DMS114 treated with DMSO at 0.1 percent for 48 hours (cell line): ENCODE results near the gene SERPINE3.

Experiments used
- DNase-seq: peaks from one replicate; lab custom pipeline; 2025; ENCODE audit not compliant: unreplicated experiment; lab: John Stamatoyannopoulos, UW

SERPINE3 gene

DNA sequence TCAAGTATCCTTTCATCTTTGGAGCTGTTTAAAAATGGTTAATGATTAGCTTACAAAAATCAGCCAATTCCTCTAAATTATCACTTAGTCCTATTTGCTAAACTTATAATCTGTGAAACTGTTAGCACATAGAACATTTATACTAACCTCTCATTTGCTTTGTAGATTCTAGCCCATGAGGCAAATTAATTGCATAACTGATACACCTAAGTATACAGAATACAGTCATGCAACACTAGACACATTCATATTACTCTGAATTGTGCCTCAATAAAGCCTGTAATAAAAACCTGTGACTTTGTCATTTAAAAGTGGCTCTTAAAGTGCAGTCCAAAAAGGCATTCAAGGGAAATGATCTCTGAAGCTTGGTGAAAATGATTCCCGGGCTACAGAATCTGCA is 21.0 kb downstream of the SERPINE3 start:
- DNase-seq = no peak

DNA sequence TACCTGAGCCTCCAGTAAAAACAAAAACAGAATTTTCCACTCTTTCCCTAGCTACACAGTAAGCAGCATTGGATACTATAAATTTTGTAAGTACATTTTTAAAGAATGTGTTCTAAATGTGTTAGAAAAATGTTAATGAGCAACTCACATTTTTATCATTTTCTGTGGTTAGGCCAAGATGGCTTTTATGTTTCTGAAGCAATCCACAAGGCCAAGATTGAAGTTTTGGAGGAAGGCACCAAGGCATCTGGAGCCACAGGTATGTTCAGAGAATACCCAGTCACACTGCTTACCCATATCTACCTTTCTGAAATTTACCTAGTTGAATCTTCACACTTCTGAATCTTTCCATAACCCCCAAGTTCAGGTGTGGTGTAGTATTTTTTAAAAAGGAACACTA is 21.6 kb downstream of the SERPINE3 start:
- no peak for DNase-seq

DNA sequence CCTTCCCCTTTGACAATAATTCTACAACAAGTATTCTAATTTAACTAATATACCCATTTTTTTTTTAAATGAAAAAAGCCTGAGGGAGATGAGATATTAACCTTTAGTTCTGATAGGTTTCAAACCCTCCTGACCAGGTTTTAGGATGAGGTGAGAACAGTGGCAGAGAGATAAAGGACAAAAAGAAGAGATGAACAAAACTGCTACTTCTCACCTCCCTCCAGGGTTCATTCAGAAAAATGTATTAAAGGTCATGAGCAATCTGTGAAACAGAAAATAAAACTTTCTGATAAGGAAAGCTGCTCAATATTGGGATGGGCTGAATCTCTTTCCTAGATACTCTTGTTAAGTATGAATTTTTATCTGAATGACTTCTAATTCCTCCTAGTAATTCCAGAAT is 24.1 kb downstream of the SERPINE3 start:
- DNase-seq = no peak

DNA sequence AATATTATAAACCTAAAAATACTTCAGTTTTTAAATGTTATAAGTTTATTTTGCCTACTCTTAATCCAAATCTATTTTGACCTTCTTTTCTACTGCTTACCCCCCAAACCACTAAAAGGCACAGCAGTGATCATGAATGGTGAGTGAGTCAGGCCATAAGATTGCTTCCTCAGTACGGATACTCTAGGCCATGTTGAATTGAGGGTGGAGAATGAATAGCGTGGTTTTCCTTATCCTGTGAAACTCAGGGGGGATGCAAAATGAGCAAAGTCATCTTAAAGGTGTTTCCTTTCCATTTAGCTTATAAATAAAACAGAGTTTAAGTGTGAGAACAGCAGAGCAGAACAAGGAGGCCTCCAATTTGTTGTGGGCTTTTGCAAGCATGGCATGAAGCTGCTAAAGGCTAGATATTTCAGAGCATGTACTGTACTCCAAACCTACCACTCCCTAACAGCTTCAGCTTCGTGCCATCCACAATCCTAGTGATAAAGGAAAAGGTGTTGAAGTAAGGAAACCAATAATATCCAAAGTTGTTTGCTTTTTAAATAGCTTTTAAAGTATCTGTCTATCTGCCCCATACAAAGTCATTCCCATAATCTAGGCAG is 25.0 kb downstream of the SERPINE3 start:
- no peak for DNase-seq

DNA sequence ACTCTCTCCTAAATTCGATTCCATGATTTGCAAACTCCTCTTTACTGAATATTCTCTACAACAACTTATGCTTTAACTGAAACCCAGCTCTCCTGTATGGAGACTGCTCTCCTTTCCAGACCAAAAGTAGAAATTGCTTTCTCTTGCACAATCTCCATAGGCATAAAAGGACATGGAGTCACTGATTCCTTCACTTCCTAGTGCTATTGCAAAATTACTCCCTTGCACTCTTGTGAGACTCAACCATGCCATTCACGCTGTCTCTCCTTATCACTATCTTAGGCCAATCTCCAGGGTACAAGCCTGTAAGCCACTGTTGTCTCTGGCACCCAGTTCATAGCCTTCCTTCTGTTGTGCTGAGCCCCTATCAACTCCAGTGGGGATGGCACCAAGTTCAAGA is 30.6 kb downstream of the SERPINE3 start:
- DNase-seq = no peak

DNA sequence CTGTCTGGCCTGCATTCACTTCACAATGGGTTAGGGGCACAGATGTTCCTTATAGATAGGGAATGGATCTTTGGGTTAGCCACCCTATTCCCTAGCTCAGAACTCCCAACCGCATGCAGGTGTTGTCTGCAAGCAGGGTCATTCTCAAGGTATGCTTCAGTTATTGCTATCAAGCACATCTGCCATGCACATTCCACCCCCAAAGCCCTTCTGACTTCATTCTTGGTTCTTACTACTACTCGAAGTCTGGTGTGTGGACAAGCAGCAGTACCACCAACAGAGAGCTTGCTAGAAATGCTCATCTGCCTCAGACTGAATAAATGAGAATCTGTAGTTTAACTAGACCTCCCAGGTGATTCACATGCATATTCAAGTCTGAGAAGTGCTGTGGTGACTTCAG is 31.3 kb downstream of the SERPINE3 start:
- DNase-seq = no peak

DNA sequence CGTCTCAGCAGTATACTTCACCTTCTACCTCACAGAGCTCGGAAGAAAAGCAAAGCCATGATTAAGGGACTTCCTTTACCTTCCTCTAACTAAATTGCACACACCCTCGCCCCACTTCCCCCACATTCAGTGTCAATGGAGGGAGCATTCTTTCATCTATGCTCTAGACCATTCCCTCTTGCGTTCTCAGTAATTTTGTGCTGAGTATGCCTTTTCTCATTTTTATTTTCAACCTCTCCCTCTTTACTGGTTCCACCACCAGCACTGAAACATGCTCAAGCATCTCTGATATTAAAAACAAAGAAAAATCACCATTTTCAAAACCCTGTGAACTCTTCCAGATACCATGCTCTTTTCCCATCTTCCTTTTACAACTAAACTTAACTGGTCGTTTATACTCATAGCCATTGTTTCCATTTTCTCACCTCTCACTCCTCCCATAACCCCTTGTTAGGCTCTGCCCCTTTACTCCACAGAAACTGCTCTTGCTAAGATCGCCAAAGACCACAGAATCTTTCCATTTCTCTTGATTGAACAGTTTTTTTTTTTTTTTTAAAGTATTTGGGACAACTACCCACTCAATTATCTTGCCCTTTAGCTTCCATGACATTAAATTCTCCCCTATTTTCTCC is 32.4 kb downstream of the SERPINE3 start:
- no peak for DNase-seq

DNA sequence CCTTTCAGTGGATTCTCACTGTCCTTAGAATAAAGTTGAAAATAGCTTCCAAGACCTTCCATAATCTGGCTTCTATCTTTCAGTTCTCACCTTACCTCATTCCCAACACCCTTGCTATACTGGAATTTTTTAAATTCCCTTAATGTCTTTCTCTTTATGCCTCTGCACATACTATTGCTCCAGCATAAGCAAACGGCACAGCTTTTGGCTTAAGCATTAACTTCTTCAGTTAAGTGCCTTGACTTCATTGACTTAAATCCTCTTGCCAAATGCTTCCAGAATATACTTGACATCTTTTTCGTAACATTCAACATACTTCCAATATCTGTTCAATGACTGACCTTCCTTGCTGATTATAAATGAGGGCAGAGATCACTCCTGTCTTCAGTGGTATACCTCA is 34.0 kb downstream of the SERPINE3 start:
- no peak for DNase-seq

DNA sequence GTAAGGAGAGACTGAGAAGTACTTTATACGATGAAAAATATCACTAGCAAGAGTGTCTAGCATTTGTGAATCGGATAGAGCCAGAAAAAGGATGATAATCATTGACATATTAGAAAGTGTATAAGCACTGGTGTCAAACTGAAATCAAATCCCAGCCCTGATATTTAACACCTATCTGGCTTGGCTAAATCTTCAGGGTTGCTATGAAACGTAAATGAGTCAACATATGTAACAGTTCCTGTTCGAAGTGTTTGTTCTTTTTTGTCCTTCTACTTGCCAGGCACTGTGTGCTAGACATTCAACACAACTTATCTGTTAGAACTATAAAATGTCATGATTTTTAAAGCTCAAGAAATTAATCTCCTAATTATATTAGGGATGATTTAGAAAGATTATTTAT is 40.8 kb downstream of the SERPINE3 start:
- no peak for DNase-seq

DNA sequence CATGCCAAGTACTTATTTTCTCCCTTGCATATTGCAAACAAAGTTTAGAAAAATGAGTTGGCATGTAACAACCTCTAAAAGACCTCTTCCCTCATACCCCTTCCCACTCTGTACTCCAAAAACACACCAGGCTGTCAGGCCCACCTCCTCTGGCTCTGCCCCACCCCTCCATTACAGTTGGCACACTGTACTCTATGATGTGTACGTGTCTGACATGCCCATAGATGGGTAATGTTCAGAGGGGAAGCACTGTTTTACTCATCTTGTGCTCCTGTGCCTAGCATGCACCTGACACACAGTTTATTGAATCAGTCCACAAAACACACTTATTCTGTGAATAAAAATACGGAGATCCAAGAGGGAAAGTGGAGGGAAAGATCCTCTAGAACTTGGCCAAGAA is 45.6 kb downstream of the SERPINE3 start:
- no peak for DNase-seq

DNA sequence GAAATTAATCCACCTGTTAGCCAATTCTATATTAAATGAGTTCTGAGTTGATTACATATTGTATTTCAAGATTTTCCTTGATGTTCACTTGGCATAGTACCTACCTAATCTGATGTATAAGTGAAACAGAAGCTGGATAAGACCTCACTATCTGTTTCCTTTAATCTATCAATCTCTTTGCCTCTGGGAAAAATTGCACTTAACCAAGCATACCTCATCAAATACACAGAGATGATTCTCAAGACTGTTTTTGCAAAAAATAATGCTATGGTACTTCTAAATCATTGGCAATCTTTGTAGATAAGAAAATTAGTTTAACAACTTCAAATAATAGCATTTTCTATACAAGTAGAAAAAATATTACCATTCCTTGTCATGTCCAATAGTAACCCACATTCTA is 55.2 kb downstream of the SERPINE3 start:
- no peak for DNase-seq

DNA sequence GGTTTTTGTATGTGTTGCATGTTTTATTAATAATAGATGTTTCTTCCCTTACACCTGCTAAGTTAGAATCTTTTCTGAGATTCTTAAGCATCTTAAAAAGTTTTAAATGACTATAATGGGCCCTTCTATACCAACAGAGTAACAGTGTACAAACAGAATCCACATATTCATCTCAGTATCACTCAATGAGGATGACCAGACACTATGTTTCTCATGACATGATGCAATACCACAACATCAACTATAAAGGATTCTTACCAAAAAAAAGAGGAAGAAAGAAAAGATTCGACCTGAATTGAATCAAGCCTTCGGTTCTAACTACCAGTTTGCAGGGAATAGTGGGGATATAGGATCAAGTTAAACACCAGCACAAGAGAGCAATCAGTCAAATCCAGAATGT is 56.9 kb downstream of the SERPINE3 start:
- no peak for DNase-seq

DNA sequence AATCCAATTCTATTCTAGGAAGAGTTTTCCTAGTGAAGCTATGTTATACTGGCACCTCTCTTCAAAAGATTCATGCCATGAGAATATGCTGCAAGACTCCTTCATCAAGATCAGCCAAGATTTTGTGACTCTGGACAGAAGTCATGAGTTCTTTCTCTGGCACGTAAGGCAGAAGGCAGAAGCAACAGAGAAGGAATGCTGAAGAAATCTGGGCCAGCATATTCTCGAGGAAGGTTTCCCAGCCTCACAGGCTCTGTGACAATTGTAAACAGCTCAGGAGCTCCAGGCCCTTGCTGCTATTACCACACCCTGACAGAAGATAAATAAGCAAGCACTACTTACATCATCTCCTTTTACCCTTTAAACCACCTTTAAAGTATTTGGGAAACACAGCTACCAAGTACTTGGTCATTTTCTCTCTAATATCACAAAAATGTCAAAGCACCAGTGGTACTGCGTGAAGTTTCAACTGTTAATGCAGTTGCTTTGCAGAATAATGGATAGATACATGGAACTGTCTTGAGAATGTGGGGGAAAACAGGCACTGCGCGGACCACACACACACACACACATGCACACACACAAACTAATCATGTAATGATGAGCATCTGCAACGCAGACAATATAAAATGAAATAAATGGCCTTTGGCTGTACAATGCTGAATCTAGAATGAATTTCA is 57.9 kb downstream of the SERPINE3 start:
- DNase-seq = no peak

DNA sequence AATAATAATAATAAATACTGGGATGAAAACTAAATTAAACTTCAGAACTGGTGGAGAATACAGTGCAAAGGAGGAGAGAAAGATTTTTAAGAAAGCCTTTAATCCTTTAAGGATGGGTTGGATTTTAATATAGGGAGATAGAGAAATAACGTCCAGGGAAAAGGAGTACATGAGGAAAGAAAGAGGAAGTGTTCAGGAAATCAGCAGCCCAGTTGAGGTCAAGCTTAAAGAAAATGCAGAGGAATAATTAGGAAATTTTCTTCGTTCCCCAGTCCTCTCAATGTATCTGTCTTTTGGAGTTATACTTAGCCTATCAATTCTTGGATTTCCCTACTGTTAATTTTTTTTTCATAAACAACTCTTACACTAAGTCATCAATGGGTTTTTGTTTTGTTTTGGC is 65.7 kb downstream of the SERPINE3 start:
- no peak for DNase-seq

DNA sequence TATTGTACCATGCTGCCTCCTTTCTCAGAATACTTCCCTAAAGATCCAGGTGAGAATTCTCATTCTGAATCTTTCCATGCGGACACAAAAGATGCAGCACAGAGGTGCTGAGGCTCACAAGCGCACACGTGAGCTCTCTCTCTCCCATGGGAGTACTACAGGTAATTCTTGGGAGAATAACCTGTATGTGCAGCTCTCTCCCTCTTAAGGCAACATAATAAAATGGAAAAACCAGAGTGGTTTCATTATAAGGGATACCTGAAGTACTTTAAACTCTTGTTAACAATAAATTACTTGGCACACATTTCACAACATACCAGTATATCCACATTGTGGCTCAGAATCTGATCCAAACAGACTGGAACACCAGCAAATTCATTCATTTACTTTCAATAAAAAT is 72.9 kb downstream of the SERPINE3 start:
- no peak for DNase-seq
